WERI-Rb-1 (cell line): ENCODE data around the gene LRRC58.

Experiments
- DNase-seq: peaks from one replicate; pipeline ENCODE4 v3.0.0-alpha.2; 2020
- H3K27ac ChIP-seq: fragments of 250-450 bp; sonication (Bioruptor Pico); 2 replicates; pipeline ENCODE4 v1.5.1; 2020; ENCODE audit warnings: mild to moderate bottlenecking, moderate library complexity
- H3K27me3 ChIP-seq: fragments of 250-450 bp; sonication (Bioruptor Pico); 2 replicates; pipeline ENCODE4 v1.5.1; 2021; ENCODE audit warnings: mild to moderate bottlenecking, low read depth, moderate library complexity; ENCODE audit not compliant: insufficient read depth, severe bottlenecking
- H3K36me3 ChIP-seq: fragments of 250-450 bp; sonication (Bioruptor Pico); 2 replicates; pipeline ENCODE4 v1.5.1; 2020; ENCODE audit warnings: mild to moderate bottlenecking, moderate library complexity
- H3K4me3 ChIP-seq: 2 replicates; pipeline ENCODE4 v1.5.1; 2011; ENCODE audit warnings: low read depth, mild to moderate bottlenecking, control low read depth, low read length
- H3K9me3 ChIP-seq: fragments of 250-450 bp; sonication (Bioruptor Pico); 2 replicates; pipeline ENCODE4 v1.5.1; 2021; ENCODE audit warnings: mild to moderate bottlenecking, moderate library complexity; ENCODE audit not compliant: severe bottlenecking
- TF ChIP-seq, protein P1 (sequence below): IDR thresholded peaks from 2 replicates; pipeline ENCODE4 v1.5.1; 2011; ENCODE audit warnings: low read depth, mild to moderate bottlenecking, control low read depth, inconsistent platforms, low read length

Gene LRRC58

GRCh38 chr3:120311863-120312794 is 37.0 kb downstream of the LRRC58 start:
- H3K9me3 ChIP-seq = peaks cover 2% of the 10 kb centered on the region
- TF ChIP-seq, protein P1, sequence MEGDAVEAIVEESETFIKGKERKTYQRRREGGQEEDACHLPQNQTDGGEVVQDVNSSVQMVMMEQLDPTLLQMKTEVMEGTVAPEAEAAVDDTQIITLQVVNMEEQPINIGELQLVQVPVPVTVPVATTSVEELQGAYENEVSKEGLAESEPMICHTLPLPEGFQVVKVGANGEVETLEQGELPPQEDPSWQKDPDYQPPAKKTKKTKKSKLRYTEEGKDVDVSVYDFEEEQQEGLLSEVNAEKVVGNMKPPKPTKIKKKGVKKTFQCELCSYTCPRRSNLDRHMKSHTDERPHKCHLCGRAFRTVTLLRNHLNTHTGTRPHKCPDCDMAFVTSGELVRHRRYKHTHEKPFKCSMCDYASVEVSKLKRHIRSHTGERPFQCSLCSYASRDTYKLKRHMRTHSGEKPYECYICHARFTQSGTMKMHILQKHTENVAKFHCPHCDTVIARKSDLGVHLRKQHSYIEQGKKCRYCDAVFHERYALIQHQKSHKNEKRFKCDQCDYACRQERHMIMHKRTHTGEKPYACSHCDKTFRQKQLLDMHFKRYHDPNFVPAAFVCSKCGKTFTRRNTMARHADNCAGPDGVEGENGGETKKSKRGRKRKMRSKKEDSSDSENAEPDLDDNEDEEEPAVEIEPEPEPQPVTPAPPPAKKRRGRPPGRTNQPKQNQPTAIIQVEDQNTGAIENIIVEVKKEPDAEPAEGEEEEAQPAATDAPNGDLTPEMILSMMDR = no peak
- H3K27ac ChIP-seq = no peak overlapping the region
- no peak overlapping the region for H3K4me3 ChIP-seq
- no peaks in the 10 kb centered on the region for H3K36me3 ChIP-seq
- no peaks in the 10 kb centered on the region for H3K27me3 ChIP-seq
- no peak for DNase-seq

DNA sequence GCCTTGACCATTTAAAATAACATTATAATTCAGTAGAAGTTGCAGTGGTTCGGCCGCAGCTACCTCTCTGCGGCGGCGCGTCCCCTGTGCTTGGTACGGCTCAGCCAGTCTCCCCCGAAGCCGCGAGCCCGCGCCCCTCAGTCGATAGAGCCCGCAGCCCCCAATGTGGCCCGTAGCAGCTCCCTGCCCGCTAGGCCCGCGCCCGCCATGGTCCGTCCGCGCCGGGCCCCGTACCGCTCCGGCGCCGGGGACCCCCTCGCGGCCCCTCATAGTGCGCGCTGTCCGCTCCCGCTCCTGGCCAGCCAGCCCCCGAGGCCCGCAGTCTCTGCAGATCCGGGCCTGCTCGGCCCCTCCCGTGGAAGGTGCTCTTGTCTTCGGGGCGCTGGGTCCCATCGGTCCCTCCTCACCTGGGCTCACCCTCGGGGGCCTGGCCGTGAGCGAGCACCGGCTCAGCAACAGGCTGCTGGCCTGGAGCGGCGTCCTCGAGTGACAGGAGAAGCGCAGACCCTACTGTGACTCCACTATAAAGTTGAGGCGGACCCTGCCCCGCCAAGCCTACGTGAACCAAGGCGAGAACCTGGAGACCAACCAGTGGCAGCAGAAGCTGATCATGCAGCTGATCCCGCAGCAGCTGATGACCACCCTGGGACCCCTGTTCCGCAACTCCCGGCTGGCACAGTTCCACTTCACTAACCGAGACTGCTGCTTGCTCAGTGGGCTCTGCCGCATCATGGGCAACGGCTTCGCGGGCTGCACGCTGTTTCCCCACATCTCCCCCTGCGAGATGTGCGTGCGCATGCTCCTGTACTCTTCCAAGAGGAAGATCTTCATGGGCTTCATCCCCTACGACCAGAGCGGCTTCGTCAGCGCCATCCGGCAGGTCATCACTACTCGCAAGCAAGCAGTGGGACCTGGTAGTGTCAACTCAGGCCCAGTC is 42.4 kb downstream of the LRRC58 start:
- no peaks in the 10 kb centered on the region for H3K36me3 ChIP-seq
- no peak overlapping the region for H3K27ac ChIP-seq
- H3K4me3 ChIP-seq = no peak overlapping the region
- no peaks in the 10 kb centered on the region for H3K9me3 ChIP-seq
- DNase-seq = no peak
- TF ChIP-seq, protein P1 = no peak
- H3K27me3 ChIP-seq = no peaks in the 10 kb centered on the region

- Histone ChIP-seq H3K27me3 (no peaks in the 10 kb centered on the region), H3K36me3 (no peaks in the 10 kb centered on the region), H3K27ac (no peak overlapping the region), H3K4me3 (no peak overlapping the region), H3K9me3 (no peaks in the 10 kb centered on the region)
- TF ChIP-seq, protein P1 = no peak
- DNase-seq = no peak
Measured at GRCh38 chr3:120304616-120305015, 44.5 kb downstream of the LRRC58 start.

DNA sequence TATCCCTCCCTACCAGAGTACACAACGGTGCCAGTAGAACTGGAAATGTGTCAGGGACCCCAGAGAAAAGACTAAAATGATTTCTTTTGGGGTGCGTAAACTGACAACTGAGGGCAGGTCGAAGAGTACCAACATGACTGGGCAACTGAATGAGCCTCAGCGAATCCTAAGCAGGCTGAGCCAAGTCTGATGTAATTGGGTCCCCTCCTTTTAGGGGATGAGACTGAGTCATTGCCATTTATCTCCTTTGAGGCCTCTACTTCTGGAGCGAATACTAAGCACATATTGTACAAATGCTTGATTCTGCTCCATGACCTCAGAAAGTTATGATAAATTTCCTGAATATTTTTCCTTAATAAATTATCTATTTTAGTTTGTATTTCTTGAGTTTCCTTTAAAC is 46.8 kb downstream of the LRRC58 start:
- DNase-seq = no peak
- no peak overlapping the region for H3K27ac ChIP-seq
- no peaks in the 10 kb centered on the region for H3K9me3 ChIP-seq
- H3K4me3 ChIP-seq = no peak overlapping the region
- no peaks in the 10 kb centered on the region for H3K27me3 ChIP-seq
- TF ChIP-seq, protein P1 = no peak
- no peaks in the 10 kb centered on the region for H3K36me3 ChIP-seq

DNA sequence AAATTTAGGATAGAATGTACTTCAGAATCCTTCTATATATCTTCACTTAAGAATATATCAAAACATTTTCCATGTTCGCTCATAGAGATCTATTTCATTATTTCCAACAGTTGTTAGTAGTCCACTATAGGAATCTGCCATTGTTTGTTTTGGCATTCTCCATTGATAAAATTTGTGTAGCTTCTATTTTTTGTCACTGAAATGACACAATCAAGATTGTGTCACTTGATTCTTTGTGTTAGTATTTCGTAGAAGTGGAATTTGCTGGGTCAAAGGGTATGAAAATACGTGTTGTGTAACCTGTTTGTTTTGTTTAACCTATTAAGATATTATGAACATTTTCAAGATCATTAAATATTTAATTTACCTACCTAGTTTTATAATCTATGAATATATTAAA is 48.2 kb downstream of the LRRC58 start:
- DNase-seq = no peak
- no peaks in the 10 kb centered on the region for H3K36me3 ChIP-seq
- H3K4me3 ChIP-seq = no peak overlapping the region
- no peaks in the 10 kb centered on the region for H3K27me3 ChIP-seq
- TF ChIP-seq, protein P1 = no peak
- H3K27ac ChIP-seq = no peak overlapping the region
- H3K9me3 ChIP-seq = no peaks in the 10 kb centered on the region
